GM18870 (cell line): ENCODE data around the gene CTF1.

Source experiments
- ATAC-seq: cut with Tn5 transposase; IDR thresholded peaks from one replicate; pipeline ENCODE4 v1.9.1; 2021; ENCODE audit warnings: moderate library complexity; ENCODE audit not compliant: unreplicated experiment

CTF1 gene

DNA sequence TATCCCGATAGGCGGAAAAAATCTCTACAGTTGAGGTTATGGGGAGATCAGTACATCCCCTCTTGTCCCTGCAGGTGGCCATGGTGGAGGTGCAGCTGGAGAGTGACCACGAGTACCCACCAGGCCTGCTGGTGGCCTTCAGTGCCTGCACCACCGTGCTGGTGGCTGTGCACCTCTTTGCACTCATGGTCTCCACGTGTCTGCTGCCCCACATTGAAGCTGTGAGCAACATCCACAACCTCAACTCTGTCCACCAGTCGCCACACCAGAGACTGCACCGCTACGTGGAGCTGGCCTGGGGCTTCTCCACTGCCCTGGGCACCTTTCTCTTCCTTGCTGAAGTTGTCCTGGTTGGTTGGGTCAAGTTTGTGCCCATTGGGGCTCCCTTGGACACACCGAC lies 56.7 kb downstream of the CTF1 start:
- ATAC-seq: no peak
